HCT116 (cell line): ENCODE results near the gene FSIP1. TPM values are rescaled to one million over a fixed set of nuclear protein-coding genes. Genes with fewer than 3 reads are reported as not detected.

Source experiments
- ATAC-seq: fragments of 200-7000 bp; cut with Tn5 transposase; 2 replicates; pipeline ENCODE4 v1.9.1; 2020; ENCODE audit warnings: mild to moderate bottlenecking, moderate library complexity
- BruUV-seq: library from RNA; stranded (reverse); fragments of 400-500 nt; replicated peaks from 2 replicates; lab custom pipeline; 2021; lab: Mats Ljungman, UMichigan
- CTCF ChIA-PET: fragments of 300-600 bp; sonication (Branson Sonifier 250); formaldehyde crosslinking; loops from one replicate; lab custom pipeline; 2021; ENCODE audit warnings: antibody characterized with exemption; lab: Charles Lee
- POLR2A ChIA-PET: fragments of 300-600, 350-600 bp; sonication (Branson Sonifier 250); formaldehyde crosslinking; loops from one replicate; lab custom pipeline; 2021; ENCODE audit warnings: antibody characterized with exemption; lab: Charles Lee
- RAD21 ChIA-PET, 2 experiments: fragments of 300-600 bp; sonication (Branson Sonifier 250); formaldehyde crosslinking; loops; one replicate each; lab custom pipeline; 2023; ENCODE audit warnings: low total read pairs in 2 of 2; ENCODE audit not compliant: uncharacterized antibody in 2 of 2, unreplicated experiment in 2 of 2, low non-redundant PET in 1 of 2; lab: Charles Lee
- DNase-seq: peaks from one replicate; pipeline ENCODE4 v3.0.0-alpha.2; 2010; ENCODE audit warnings: low read depth, low spot score
- H2AFZ ChIP-seq: fragments of 200-600 bp; shearing (Covaris generic), sonication (generic); 2 replicates; pipeline ENCODE4 v1.6.1; 2017; ENCODE audit warnings: low read depth, mixed run types, mixed read lengths, antibody characterized with exemption, low read length; ENCODE audit not compliant: poor library complexity, severe bottlenecking
- H3K27ac ChIP-seq: 2 replicates; pipeline ENCODE4 v1.5.1; 2012; ENCODE audit warnings: low read depth, low read length
- H3K27me3 ChIP-seq: fragments of 200-600 bp; sonication (generic); 2 replicates; pipeline ENCODE4 v1.6.1; 2016; ENCODE audit warnings: mixed run types, low read length, mixed read lengths; ENCODE audit not compliant: insufficient read depth
- H3K36me3 ChIP-seq, 2 experiments: fragments of 200-500 bp in 1 of 2; fragments of 200-600 bp in 1 of 2; sonication (Bioruptor generic) in 1 of 2; sonication (generic) in 1 of 2; 2 replicates each; pipeline versions ENCODE4 v1.5.1 to v1.6.1; 2014 to 2016; ENCODE audit warnings: low read length in 2 of 2, inconsistent platforms in 1 of 2, mixed read lengths in 1 of 2, mixed run types in 1 of 2; ENCODE audit not compliant: insufficient read depth in 2 of 2, control insufficient read depth in 1 of 2
- H3K4me1 ChIP-seq, 2 experiments: fragments of 200-600 bp in 1 of 2; sonication (generic) in 1 of 2; 2 replicates each; pipeline versions ENCODE4 v1.5.1 to v1.6.1; 2012 to 2017; ENCODE audit warnings: low read length in 2 of 2, inconsistent platforms in 1 of 2, mild to moderate bottlenecking in 1 of 2, mixed read lengths in 1 of 2, mixed run types in 1 of 2, moderate library complexity in 1 of 2; ENCODE audit not compliant: insufficient read depth in 2 of 2, control insufficient read depth in 1 of 2
- H3K4me2 ChIP-seq: fragments of 200-600 bp; sonication (generic); 2 replicates; pipeline ENCODE4 v1.6.1; 2017; ENCODE audit warnings: mixed run types, low read length, mixed read lengths
- H3K4me3 ChIP-seq, 2 experiments: fragments of 200-600 bp in 1 of 2; sonication (generic) in 1 of 2; replicated peaks in 1 of 2; 2 replicates each; pipeline ENCODE4 v1.5.1; 2011 to 2016; ENCODE audit warnings: low read length in 2 of 2, control low read depth in 1 of 2, low read depth in 1 of 2, mild to moderate bottlenecking in 1 of 2, mixed read lengths in 1 of 2, mixed run types in 1 of 2
- H3K79me2 ChIP-seq: fragments of 200-600 bp; sonication (generic); 2 replicates; pipeline ENCODE4 v1.6.1; 2017; ENCODE audit warnings: mild to moderate bottlenecking, mixed run types, low read length, moderate library complexity, mixed read lengths; ENCODE audit not compliant: insufficient read depth
- H3K9ac ChIP-seq: fragments of 200-600 bp; sonication (generic); 2 replicates; pipeline ENCODE4 v1.6.1; 2016; ENCODE audit warnings: low read length, mixed read lengths
- H3K9me2 ChIP-seq: fragments of 200-600 bp; sonication (generic), shearing (Covaris generic); 2 replicates; pipeline ENCODE4 v1.6.1; 2017; ENCODE audit warnings: mixed run types, mild to moderate bottlenecking, moderate library complexity; ENCODE audit not compliant: insufficient read depth
- H3K9me3 ChIP-seq, 2 experiments: fragments of 200-500 bp in 1 of 2; fragments of 200-600 bp in 1 of 2; sonication (Bioruptor generic) in 1 of 2; sonication (generic) in 1 of 2; 2 replicates each; pipeline ENCODE4 v1.6.1; 2014 to 2017; ENCODE audit warnings: low read length in 2 of 2, mixed read lengths in 2 of 2, inconsistent platforms in 1 of 2, low read depth in 1 of 2, mild to moderate bottlenecking in 1 of 2, mixed run types in 1 of 2, moderate library complexity in 1 of 2; ENCODE audit not compliant: control insufficient read depth in 1 of 2, insufficient read depth in 1 of 2
- H4K20me1 ChIP-seq: fragments of 200-600 bp; sonication (generic), shearing (Covaris generic); 2 replicates; pipeline ENCODE4 v1.6.1; 2017; ENCODE audit warnings: mixed run types, mild to moderate bottlenecking, moderate library complexity; ENCODE audit not compliant: insufficient read depth
- CBX3 ChIP-seq: IDR thresholded peaks from 2 replicates; pipeline ENCODE4 v1.6.1; 2012; ENCODE audit warnings: low read depth
- CEBPB ChIP-seq: IDR thresholded peaks from 2 replicates; pipeline ENCODE4 v1.6.1; 2012; ENCODE audit warnings: low read depth
- ELF1 ChIP-seq: IDR thresholded peaks from 2 replicates; pipeline ENCODE4 v1.6.1; 2012; ENCODE audit warnings: low read depth, borderline replicate concordance
- EZH2 ChIP-seq: fragments of 200-600 bp; sonication (generic); IDR thresholded peaks from 2 replicates; pipeline ENCODE4 v1.6.1; 2017; ENCODE audit warnings: antibody characterized with exemption, mixed run types
- MAX ChIP-seq: IDR thresholded peaks from 2 replicates; pipeline ENCODE4 v1.6.1; 2012
- POLR2A ChIP-seq: IDR thresholded peaks from 2 replicates; pipeline ENCODE4 v1.7.0; 2011; ENCODE audit warnings: borderline replicate concordance; ENCODE audit not compliant: insufficient read depth, insufficient read length; ENCODE audit errors: extremely low read depth
- POLR2AphosphoS5 ChIP-seq: IDR thresholded peaks from 2 replicates; pipeline ENCODE4 v1.6.1; 2011; ENCODE audit warnings: mild to moderate bottlenecking, low read depth, low read length, moderate library complexity
- REST ChIP-seq: IDR thresholded peaks from 2 replicates; pipeline ENCODE4 v1.6.1; 2012; ENCODE audit warnings: low read depth
- SP1 ChIP-seq: IDR thresholded peaks from 2 replicates; pipeline ENCODE4 v1.6.1; 2012; ENCODE audit warnings: low read depth
- SRF ChIP-seq: IDR thresholded peaks from 2 replicates; pipeline ENCODE4 v1.6.1; 2012; ENCODE audit warnings: low read depth
- TCF7L2 ChIP-seq: IDR thresholded peaks from 2 replicates; pipeline ENCODE4 v1.7.0; 2011; ENCODE audit warnings: borderline replicate concordance, inconsistent platforms; ENCODE audit not compliant: insufficient read depth, insufficient read length; ENCODE audit errors: extremely low read depth
- ZBTB33 ChIP-seq: IDR thresholded peaks from 2 replicates; pipeline ENCODE4 v1.6.1; 2011; ENCODE audit warnings: mild to moderate bottlenecking, low read length, moderate library complexity; ENCODE audit not compliant: insufficient replicate concordance; ENCODE audit errors: extremely low read depth
- ZNF274 ChIP-seq: fragments of 200-500 bp; sonication (Bioruptor generic); IDR thresholded peaks from 2 replicates; pipeline ENCODE4 v1.6.1; 2014; ENCODE audit warnings: mild to moderate bottlenecking, low read depth, low read length, inconsistent platforms
- intact Hi-C: fragments of 100-400 bp; cut with micrococcal nuclease; formaldehyde crosslinking; loops from 2 replicates; pipeline ENCODE4 v1.10.0; 2022
- total RNA-seq: library from RNA; stranded (reverse); gene quantifications from one replicate; pipeline ENCODE4 v1.2.1, GENCODE V29; 2021; ENCODE audit not compliant: unreplicated experiment

Gene FSIP1
- total RNA-seq, 1 experiment from 2014 or later: 0.42 TPM

GRCh38 chr15:39582286-39582976, 200.2 kb downstream of the FSIP1 start:
- DNase-seq: no peak
- Histone ChIP-seq H3K79me2 (no peaks in the 10 kb centered on the region), H3K4me1 (peaks cover 11 to 29% of the 10 kb centered on the region in 2 experiments), H3K36me3 (peaks cover under 1 to 20% of the 10 kb centered on the region in 2 experiments; a peak in 2 of 4 replicates), H3K9me3 (no peaks in the 10 kb centered on the region), H3K27ac (no peak overlapping the region), H4K20me1 (no peaks in the 10 kb centered on the region), H2AFZ (no peak overlapping the region), H3K4me3 (no peak overlapping the region), H3K4me2 (peak overlapping the region; percentile 91; the same call in 1 of the 2 replicates), H3K9me2 (no peaks in the 10 kb centered on the region), H3K27me3 (no peaks in the 10 kb centered on the region), H3K9ac (no peak overlapping the region)
- CTCF ChIA-PET: interaction anchor here (0.8 to 5.5 kb wide), 4 partner anchors 16 to 411 kb away, joined by 3 to 52 read pairs (median 27); no protein-coding TSS in a partner anchor
- POLR2A ChIA-PET: interaction anchor here (0.7 to 1.0 kb wide), 2 partner anchors 175 to 351 kb away, joined by 3 to 7 read pairs; no protein-coding TSS in a partner anchor
- ATAC-seq: no peak
- intact Hi-C loops: no loop called here
- no TSS peak for BruUV-seq
- TF ChIP-seq ELF1 (no peak), TCF7L2 (no peak), SP1 (no peak), ZBTB33 (no peak), EZH2 (no peak), ZNF274 (no peak), POLR2A (no peak), MAX (no peak), REST (no peak), CEBPB (no peak), CBX3 (no peak), POLR2AphosphoS5 (no peak), SRF (no peak)
- RAD21 ChIA-PET: interaction anchor here in 1 of 2 experiments (1.9 to 2.4 kb wide), 2 partner anchors 174 to 411 kb away, joined by 4 to 7 read pairs; no protein-coding TSS in a partner anchor
